Embryonic facial prominence (tissue), 1 donor: ENCODE results near the gene ARHGEF39.
A peak's percentile ranks its signal among the peaks of the same experiment; 100 is the strongest.
"Not testable (repeated sequence)": the region's sequence is repeated elsewhere in the genome, so short reads cannot be mapped to it uniquely, and the experiment has no call there.

Experiments used
- DNase-seq: peaks from one replicate; pipeline ENCODE4 v3.0.0-alpha.2; 2016; ENCODE audit errors: extremely low spot score

Gene ARHGEF39

DNA sequence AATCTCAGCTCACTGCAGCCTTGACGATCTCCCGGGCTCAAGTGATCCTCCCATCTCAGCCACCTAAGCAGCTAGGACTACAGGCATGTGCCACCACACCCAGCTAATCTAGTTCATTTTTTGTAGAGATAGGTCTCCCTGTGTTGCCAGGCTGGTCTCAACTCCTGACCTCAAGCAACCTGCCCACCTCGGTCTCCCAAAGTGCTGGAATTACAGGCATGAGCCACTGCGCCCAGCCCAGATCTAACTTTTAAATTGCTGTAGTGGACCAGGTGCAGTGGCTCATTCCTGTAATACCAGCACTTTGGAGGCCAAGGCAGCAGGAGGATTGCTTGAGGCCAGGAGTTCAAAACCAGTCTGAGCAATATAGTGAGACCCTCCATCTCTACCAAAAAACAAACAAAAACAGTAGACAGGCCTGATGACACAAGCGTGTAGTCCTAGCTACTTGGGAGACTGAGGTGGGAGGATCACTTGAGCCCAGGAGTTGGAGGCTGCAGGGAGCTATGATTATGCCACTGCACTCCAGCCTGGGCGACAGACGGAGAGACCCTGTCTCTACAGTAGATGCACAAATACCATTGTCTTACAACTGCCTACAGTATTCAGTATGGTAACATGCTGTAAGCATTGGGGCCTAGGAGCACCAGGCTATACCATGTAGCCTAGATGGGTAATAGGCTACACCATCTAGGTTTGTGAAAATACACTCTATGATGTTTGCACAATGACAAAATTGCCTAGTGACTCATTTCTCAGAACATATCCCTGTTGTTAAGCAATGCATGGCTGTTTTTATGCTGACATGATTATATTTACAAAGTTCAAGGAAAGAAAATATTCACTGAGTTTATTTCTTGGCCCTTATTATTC lies 12.8 kb downstream of the ARHGEF39 start:
- no peak for DNase-seq

DNA sequence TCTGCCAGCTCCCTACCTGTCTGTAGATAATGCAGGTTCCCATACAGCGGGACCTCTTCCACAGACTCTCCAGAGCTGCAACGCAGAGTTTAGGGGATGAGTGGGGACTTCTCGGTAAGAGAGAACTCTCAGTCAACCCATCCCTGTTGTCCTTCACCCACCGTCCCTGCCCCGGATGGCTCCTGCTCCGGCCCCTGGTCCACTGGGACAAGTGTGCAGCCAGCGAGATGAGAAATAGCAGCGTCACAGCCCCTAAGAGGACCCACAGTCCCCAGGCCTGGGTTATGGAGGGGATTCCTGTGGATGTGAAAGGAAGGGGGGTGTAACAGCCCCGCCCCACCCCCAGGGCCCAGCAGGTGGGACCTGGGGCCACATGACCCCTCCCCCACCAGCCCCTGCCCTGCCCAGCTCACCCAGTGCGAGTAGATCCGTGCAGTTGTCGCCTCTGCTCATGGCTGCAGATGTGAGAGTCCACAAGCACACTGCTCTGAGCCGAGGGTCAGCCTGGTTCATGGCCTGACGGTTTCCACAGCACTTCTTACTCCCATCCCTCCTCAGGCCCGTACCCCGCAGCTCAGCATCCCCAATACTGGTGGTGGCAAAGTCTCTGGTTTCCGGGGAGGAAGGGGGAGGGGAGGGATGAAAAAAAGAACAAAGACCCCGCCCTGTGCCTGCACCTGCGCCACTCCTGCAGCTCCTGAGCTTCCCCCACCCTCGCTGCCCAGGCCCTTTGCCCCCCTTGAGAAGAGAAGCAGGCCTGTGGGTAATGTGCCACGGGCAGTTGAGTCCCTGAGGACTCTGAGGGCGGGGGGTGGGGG lies 14.4 kb downstream of the ARHGEF39 start, which contains the start of gene SIT1:
Gene SIT1 (minus strand): TSS at position 591 of the 818 bp plus-strand sequence. CDS start 78 bp downstream, at position 513.
- DNase-seq, result no peak

DNA sequence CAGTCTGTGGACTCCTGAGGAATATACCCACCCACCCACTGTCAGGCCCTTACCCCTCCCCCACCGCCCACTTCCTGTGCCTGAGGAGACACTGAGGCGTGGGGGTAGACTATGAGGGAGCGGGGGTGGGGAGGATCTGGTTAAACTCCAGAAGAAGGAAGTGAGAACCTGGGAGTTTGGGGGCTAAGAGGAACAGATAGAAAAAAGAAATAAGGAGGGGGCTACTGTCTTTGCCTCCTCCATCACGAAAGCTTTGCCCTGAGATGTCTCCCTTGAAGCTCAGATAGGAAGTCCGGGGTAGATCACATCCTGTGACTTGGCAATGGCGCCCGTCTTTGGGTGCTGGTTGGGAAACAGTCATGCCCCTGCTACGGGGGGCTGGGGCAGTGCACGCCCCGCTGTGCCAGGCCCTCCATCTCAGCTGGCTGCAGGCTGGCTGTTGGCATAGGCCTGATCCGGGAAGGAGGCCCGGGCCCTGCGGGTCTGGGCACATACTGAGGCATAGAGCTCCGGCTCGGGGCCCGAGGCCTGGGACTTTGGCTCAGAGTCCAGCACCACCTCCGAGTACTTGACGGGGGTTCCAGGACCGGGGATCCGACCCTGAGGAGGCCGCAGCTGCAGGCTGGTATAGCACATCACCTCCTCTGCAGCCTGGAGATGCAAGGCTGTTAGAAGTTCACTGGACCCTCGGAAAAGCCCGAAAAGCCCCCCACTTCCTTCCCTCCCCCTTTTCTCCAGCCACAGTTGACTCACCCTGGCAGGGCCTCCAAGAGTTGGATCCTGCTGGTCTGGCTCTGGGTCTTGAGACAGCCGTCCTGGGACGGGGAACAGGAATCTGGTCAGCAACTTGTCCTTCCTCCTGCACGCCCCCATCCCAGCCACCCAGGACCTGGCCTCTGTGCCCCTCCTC lies 15.3 kb downstream of the ARHGEF39 start:
- no peak for DNase-seq

DNA sequence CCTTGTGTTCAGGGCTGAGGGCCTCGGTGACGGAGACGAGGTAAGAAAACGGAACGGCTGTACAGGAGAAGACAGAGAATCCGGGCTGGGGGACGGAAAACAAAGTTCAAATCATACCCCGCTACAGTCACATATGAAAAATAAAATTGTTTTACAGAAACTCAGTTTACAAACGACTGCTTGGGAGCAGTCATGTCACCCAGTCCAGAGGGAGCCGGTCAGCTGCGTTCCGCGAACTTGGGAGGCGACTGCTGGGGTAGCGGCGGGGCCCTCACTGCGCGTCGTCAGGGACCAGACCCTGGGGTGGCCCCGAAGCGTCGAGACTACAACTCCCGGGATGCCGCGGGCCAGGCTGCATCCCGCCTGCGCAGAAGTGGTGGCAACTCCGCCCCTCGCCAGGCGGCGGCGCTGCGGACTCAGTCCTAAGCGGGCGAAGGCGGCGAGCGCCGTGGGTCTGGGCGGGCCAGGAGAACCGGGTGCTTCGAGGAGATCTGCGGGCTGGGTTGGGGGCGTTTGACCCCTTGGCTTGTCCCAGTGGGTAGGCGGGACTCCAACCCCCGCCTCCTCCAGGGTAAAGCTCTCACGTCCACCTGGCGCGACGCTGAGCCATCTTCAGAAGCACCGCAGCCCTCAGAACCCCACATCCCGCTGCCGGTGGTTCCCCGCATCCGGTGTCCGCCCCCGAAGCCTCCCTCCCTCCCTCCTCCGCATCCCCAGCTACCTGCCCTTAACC lies 18.3 kb downstream of the ARHGEF39 start:
- DNase-seq, result peak; percentile 89

DNA sequence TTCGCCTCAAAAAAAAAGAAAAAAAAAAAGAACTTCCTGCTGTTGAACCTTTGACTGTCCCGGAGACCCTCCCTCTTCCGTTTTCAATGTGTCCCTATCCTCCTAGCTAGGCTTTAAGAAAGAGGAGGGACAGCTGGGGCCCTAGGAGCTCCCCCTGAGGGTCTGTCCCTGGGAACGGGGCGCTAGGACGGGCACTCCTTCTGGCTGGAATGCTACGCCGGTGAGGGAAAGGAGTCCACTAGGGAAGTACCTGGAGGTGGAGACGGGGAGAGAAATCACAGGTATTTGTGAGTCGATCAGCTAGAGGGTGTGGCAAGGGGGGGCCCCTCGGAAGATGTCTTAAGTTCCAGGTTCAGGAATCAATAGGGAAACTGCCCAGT lies 18.9 kb downstream of the ARHGEF39 start:
- DNase-seq, result no peak

DNA sequence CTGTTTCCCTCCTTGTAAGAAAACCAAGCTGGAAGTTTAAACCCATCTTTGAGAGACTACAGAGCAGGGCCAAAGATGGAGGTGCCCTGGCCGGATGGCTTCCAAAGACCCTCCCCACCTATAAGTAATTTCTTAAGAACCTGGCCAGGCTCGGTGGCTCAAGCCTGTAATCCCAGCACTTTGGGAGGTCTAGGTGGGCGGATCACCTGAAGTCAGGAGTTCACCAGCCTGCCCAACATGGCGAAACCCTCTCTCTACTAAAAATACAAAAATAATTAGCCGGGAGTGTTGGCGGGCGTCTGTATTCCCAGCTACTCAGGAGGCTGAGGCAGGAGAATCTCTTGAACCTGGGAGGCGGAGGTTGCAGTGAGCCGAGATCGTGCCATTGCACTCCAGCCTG lies 19.3 kb downstream of the ARHGEF39 start:
- DNase-seq, result not testable (repeated sequence)

DNA sequence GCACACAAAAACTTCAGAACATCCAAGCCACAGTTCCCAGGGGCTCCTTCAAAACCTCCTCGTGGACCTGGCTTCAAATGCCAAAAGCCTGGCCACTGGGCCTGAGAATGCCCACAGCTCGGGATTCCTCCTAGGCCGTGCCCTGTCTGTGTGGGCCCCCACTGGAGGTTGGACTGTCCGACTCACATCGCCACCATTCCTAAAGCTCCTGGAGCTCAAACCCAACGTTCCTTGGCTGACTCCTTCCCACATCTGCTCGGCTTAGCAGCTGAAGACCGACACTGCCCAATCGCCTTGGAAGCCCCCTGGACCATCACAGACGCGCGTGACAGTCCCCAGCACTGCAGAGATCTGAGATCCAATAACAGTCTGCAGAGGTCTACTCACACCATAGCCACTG lies 21.9 kb downstream of the ARHGEF39 start:
- DNase-seq, result no peak

DNA sequence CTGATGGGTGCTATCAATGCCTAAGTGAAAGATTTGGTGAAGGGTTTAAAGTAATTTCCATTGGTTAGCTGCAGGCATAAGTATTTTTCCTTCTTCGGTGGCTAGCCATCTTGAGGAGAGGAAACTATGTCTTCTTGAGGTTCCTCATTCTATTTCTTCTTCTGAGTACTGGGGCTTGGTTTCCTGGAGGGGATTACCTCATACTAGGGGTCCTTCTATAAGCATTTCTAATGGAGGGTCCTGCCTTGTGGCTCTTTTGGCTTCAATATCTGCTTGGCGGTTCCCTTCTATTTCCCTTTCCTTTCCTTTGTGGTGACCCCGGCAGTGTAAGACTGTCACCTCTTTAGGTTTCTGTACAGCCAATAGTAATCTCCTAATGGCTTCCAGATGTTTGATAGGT lies 23.5 kb downstream of the ARHGEF39 start:
- DNase-seq, result not testable (repeated sequence)

DNA sequence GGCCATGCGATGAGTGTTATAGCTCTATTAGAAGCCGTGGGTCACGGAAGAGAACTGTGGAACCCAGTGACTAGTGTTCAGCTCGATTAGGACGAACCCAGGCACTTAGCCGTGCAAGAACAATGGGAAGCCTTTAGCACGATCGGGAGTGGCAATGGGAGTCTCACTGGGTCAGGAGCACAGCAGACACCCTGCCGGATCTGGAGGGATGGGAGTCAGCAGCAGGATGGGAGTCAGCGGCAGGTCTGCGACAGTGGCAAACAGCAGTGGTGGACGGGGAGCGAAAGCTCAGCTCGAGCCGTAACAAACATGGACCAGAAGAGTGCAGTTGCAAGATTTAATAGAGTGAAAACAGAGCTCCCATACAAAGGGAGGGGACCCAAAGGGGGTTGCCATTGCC lies 24.6 kb downstream of the ARHGEF39 start:
- DNase-seq, result not testable (repeated sequence)

DNA sequence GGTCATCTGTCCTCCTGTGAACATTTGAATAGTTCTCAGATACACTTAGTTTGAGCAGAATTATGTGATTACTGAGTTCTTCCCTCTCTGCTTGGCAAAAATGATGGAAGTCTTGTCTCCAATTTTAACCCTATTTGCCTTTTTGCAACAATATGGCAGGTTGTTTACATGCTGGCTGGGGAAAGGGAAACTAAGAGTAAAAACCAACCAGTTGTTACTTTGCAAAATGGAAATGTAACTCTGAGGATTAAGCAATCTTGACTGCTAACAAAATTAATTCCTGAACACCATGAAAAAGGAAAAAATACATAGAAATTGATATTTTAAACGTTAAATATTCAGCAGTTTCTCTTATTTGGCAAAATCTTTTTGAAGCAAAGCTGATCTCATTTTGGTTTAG lies 25.4 kb downstream of the ARHGEF39 start:
- DNase-seq, result no peak

DNA sequence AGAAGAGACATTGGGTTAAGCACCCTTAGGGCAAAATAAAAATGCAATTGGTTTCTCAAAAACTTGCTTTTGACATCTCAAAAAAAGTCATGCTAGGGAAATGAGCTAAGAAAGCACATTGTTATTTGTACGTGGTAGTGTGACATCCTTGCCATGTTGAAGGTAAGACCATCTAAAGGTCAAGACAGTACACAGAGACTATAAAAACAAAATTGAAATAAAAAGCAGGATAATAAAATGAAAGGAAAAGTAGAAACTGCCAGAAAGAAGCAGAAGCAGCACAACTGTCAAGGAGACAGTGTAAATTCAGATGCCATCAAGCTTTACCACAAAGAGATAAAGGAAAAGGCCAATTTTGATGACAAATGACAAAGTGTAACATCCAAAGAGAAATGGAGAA lies 25.8 kb downstream of the ARHGEF39 start:
- not testable (repeated sequence) for DNase-seq

DNA sequence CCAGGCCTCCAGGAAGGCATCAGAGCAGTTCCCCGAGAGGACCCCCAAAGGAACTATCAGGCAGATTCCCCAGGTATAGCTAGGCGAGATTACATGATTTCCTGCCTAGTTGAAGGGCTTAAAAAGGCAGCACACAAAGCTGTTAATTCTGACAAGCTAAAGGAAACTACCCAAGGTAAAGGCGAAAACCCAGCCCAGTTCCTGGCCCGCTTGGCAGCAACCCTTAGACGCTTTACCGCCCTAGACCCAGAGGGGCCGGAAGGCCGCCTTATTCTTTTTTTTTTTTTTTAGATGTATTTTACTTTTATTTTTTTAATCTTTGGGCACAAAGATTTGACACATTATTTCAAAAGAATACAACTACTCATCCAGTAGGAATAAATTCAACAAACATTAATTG lies 26.2 kb downstream of the ARHGEF39 start:
- not testable (repeated sequence) for DNase-seq

DNA sequence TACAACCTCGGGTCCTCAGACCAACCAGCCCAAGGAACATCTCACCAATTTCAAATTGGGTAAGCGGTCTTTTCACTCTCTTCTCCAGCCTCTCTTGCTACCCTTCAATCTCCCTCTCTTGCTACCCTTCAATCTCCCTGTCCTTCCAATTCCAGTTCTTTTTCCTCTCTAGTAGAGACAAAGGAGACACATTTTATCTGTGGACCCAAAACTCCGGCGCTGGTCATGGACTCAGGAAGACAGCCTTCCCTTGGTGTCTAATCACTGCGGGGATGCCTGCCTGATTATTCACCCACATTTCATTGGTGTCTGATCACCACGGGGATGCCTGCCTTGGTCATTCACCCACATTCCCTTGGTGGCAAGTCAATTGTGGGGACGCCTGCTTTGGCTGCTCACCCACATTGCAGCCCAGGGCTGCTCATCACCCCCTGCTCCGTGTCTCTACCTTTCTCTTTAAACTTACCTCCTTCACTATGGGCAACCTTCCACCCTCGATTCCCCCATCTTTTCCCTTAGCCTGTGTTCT lies 27.5 kb downstream of the ARHGEF39 start:
- DNase-seq, result not testable (repeated sequence)

DNA sequence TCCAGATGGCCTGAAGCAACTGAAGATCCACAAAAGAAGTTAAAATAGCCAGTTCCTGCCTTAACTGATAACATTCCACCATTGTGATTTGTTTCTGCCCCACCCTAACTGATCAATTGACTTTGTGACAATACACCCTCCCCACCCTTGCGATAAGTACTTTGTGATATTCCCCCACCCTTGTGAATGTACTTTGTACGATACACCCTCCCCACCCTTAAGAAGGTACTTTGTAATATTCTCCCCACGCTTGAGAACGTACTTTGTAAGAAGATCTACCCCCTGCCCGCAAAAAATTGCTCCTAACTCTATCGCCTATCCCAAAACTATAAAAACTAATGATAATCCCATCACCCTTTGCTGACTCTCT lies 28.1 kb downstream of the ARHGEF39 start:
- not testable (repeated sequence) for DNase-seq

DNA sequence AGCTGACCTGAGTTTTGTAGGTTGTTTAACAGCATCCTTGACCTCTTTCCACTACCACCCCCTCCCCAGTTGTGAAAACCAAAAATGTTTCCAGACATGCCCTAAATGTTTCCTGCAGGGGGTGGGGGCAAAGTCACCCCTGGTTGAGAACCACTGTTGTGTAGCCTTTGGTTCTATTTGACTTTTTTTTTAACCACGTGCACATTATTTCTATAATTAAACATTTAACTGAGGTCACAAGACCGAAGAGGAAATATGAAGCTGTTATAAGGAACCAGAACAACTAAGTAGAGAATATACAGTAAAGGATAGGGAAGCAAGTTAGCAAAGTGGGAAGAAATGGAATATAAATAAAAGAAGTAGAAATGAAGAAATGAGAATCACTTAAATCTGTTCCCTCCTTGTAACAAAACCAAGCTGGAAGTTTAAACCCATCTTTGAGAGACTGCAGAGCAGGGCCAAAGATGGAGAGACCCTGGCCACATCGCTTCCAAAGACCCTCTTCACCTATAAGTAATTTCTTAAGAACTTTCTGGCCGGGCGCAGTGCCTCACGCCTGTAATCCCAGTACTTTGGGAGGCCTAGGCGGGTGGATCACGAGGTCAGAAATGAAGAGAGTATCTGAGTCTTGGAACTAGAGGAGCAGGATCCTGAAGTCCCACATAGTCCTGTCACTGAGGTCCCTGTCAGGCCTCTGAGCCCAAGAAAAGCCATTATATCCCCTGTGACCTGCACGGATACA lies 28.7 kb downstream of the ARHGEF39 start:
- DNase-seq, result no peak

DNA sequence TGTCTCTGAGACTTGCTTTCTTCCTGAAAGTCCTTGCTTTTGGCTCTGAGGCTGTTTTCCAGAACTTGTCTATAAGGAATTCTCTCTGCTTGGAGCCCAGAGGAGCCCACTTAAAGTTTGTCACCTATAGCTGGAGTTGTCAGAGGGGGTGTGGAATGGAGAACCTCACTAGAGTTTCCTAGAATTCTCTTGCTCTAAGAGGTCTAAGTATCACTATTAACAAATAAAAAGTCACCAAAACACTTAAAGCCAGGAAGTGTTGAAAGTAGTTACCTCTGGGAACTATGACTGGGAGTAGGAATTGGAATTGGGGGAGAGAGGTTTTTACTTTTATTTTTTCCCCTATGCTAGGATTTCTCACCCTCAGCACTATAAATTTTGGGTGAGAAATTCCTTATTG lies 29.3 kb downstream of the ARHGEF39 start:
- DNase-seq, result no peak

DNA sequence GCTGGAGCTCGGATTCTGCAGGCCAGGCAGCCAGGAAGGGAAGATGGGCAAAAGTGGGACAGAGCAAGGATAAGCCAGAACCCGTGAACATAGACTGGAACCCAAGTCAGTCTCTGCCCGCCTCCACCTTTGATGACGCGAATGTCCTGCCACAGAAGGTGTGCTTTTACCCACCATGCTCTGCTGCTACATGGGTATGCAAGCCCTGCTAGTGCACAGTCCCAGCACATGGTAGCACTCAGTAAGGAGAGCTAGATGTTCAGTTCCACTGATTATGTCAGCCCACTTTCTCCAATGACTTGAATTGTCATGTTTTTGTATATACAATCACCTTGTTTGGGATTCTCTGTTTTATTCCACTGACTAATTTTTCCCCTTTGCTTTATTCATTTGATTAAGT lies 35.4 kb downstream of the ARHGEF39 start:
- DNase-seq, result no peak

DNA sequence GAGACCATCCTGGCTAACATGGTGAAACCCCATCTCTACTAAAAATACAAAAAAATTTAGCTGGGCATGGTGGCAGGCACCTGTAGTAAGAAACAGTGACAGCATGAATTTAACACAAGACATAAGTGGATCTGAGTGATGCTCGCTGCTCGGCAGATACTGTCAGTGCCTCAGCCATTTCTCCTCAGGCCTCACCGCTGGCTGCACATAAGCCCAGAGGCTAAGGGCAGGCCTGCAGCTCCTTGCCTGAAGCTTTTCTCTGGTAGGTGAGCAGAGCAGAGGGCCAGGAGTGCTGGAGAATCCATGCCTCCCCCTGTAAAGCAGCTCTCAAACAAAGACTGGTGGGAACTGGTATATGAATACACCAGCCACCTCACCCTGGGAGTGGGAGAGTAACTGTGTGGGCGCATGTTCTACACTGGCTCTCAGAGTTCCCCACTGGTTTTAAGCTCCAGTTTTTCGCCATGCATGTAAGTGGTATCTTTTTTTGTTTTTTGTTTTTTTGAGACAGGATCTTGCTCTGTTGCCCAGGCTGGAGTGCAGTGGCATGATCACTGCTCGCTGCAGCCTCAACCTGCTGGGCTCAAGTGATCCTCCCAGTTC lies 36.5 kb downstream of the ARHGEF39 start:
- DNase-seq, result no peak

DNA sequence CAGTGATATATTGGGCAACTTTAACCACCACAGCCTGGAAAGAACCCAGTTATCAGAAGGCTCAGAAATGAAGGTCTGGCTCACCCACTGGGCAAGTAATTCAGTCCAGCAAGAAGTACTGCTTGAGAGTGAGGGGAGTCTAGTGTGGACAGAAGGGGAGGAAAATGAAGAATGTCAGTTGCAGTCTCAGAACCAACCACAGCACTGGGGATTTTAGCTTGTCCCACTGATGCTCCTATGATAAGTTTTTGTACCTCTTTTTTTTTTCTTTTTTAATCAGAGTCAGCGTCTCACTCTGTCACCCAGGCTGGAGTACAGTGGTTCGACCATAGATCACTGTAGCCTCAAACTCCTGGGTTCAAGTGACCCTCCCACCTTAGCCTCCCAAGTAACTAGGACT lies 37.4 kb downstream of the ARHGEF39 start:
- no peak for DNase-seq

DNA sequence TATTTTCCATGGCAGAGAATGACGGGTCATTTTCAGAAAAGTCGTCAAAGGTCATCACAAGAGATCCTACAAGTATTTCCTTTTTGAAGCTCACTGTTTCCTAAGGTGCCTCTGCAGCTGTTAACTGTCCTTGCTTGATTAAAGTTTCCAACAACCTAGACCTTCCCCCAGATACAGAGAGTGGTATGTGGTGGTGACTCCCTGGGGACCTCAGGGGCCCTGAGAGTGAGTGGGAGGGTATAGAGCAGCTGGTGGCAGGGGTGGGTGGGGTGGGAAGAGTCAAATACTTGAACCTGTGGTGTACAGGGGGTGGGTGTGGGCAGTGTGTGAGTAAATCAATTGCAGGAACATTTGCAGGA lies 45.2 kb downstream of the ARHGEF39 start:
- DNase-seq, result no peak
